ENCODE measurements around the gene ACTN1.

DNA sequence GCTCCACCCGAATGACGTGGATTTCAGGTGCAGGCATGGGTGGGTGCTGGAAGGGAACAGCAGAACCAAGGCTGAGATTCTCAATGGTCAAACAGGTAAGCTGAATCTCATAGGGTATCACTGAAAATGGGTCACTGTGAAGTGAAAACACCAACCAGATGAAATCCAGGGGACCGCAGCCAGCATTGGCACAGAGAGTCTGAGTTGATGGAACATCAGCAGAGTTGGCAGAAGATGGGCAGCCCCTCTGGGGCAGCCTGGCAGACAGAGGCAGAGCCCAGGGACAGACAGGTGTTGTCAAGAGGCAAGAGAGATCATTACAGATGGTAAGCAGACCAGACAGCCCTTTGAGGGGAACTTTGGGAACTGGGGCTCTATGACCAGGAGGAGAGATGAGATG is 48.0 kb downstream of the ACTN1 start:
- TF ChIP-seq EZH2 (IDR thresholded peaks at IDR 0.05; ENCODE audit: low read depth, low read length, severe bottlenecking): no peak
- TF ChIP-seq CEBPB (IDR thresholded peaks at IDR 0.05; ENCODE audit: low read depth, low read length): no peak
- no peak for TF ChIP-seq POLR2A (IDR thresholded peaks at IDR 0.05; ENCODE audit: control extremely low read depth in 1 of 2, low read depth in 2 of 2, low read length in 2 of 2)
- no peak for TF ChIP-seq CTCF (IDR thresholded peaks at IDR 0.05; ENCODE audit: control extremely low read depth in 1 of 3, insufficient read depth in 1 of 3, low read depth in 1 of 3, low read length in 3 of 3)
- TF ChIP-seq ATF3 (IDR thresholded peaks at IDR 0.05; ENCODE audit: insufficient read depth, low read depth, low read length): no peak
- TF ChIP-seq KDM5A (IDR thresholded peaks at IDR 0.05; ENCODE audit: low read length): no peak
- TF ChIP-seq CREB1 (IDR thresholded peaks at IDR 0.05): no peak
- TF ChIP-seq GABPA (IDR thresholded peaks at IDR 0.05; ENCODE audit: borderline replicate concordance, insufficient read depth, low read length): no peak
- no peak for TF ChIP-seq MAFK (IDR thresholded peaks at IDR 0.05; ENCODE audit: low read depth, low read length)
- no peak for TF ChIP-seq CBX5 (IDR thresholded peaks at IDR 0.05; ENCODE audit: low read depth, low read length)

All from H1 (cell line).